WTC11 (cell line): Measurements from ENCODE around the gene CLDN2.

Experiments used
- TF ChIP-seq, protein P1 (sequence below): fragments of 200-600 bp; IDR thresholded peaks from 2 replicates; pipeline ENCODE4 v1.8.0; 2022; ENCODE audit warnings: antibody characterized with exemption
- TF ChIP-seq, protein P2 (sequence below): sonication (generic); formaldehyde crosslinking; IDR thresholded peaks from 2 replicates; pipeline ENCODE4 v1.8.0; 2022; ENCODE audit warnings: mild to moderate bottlenecking, missing genetic modification reagents
- TF ChIP-seq, protein P3 (sequence below): sonication (generic); formaldehyde crosslinking; conservative IDR thresholded peaks from 2 replicates; pipeline ENCODE4 v1.8.1; 2023; ENCODE audit warnings: mild to moderate bottlenecking, low read depth, missing genetic modification reagents, moderate library complexity
- TF ChIP-seq, protein P4 (sequence below): sonication (generic); formaldehyde crosslinking; IDR thresholded peaks from 2 replicates; pipeline ENCODE4 v1.8.1; 2023; ENCODE audit warnings: mild to moderate bottlenecking, missing genetic modification reagents, moderate library complexity

DNA sequence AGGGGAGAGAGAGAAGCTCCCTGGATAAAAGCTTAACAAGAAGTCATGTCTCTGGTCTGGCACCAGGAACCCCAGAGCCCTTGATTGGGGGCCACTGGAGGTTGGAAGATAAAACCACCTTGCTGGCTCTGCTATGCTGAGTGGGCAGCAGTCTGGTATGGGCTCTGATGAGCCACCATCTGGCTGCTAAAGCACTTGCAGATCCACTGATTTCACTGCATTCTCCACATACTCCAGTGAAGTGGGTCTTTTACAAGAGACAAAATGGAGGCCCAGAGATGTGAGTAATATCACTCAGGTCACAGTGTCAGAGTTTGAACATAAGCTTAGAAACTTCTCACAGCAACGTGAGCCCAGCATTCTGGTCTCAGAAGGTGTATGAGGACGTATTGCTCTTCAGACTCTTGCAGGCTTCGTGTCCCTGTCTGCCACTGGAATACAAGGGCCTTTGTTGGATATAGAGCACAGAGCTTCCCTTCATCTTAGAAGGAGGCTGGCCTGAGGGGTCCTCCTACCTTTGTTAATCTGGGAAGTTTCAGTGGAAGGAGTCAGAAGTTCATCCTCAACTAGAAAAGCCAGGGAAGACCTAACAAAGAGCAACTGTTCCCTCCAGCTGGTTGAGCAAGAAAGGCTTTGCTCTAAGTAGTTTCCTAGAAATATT, 11.8 kb downstream of the CLDN2 start:
- TF ChIP-seq, protein P1, sequence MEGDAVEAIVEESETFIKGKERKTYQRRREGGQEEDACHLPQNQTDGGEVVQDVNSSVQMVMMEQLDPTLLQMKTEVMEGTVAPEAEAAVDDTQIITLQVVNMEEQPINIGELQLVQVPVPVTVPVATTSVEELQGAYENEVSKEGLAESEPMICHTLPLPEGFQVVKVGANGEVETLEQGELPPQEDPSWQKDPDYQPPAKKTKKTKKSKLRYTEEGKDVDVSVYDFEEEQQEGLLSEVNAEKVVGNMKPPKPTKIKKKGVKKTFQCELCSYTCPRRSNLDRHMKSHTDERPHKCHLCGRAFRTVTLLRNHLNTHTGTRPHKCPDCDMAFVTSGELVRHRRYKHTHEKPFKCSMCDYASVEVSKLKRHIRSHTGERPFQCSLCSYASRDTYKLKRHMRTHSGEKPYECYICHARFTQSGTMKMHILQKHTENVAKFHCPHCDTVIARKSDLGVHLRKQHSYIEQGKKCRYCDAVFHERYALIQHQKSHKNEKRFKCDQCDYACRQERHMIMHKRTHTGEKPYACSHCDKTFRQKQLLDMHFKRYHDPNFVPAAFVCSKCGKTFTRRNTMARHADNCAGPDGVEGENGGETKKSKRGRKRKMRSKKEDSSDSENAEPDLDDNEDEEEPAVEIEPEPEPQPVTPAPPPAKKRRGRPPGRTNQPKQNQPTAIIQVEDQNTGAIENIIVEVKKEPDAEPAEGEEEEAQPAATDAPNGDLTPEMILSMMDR, result no peak
- TF ChIP-seq, protein P2, sequence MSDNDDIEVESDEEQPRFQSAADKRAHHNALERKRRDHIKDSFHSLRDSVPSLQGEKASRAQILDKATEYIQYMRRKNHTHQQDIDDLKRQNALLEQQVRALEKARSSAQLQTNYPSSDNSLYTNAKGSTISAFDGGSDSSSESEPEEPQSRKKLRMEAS (CRISPR knock-in tag), result no peak
- TF ChIP-seq, protein P3, sequence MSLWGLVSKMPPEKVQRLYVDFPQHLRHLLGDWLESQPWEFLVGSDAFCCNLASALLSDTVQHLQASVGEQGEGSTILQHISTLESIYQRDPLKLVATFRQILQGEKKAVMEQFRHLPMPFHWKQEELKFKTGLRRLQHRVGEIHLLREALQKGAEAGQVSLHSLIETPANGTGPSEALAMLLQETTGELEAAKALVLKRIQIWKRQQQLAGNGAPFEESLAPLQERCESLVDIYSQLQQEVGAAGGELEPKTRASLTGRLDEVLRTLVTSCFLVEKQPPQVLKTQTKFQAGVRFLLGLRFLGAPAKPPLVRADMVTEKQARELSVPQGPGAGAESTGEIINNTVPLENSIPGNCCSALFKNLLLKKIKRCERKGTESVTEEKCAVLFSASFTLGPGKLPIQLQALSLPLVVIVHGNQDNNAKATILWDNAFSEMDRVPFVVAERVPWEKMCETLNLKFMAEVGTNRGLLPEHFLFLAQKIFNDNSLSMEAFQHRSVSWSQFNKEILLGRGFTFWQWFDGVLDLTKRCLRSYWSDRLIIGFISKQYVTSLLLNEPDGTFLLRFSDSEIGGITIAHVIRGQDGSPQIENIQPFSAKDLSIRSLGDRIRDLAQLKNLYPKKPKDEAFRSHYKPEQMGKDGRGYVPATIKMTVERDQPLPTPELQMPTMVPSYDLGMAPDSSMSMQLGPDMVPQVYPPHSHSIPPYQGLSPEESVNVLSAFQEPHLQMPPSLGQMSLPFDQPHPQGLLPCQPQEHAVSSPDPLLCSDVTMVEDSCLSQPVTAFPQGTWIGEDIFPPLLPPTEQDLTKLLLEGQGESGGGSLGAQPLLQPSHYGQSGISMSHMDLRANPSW (CRISPR knock-in tag), result no peak
- TF ChIP-seq, protein P4, sequence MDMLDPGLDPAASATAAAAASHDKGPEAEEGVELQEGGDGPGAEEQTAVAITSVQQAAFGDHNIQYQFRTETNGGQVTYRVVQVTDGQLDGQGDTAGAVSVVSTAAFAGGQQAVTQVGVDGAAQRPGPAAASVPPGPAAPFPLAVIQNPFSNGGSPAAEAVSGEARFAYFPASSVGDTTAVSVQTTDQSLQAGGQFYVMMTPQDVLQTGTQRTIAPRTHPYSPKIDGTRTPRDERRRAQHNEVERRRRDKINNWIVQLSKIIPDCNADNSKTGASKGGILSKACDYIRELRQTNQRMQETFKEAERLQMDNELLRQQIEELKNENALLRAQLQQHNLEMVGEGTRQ (CRISPR knock-in tag), result no peak
